H1 (cell line): Measurements from ENCODE around the gene PTPN3. TPM values are rescaled to one million over a fixed set of nuclear protein-coding genes. Genes with fewer than 3 reads are reported as not detected.

ENCODE experiments used
- CTCF ChIA-PET: fragments of 300-600 bp; sonication (Branson Sonifier 250); formaldehyde crosslinking; loops from one replicate; lab custom pipeline; 2021; ENCODE audit not compliant: partially characterized antibody; lab: Charles Lee
- POLR2A ChIA-PET: fragments of 300-600 bp; sonication (Branson Sonifier 250); formaldehyde crosslinking; loops from one replicate; lab custom pipeline; 2021; ENCODE audit warnings: inconsistent platforms; ENCODE audit not compliant: partially characterized antibody; lab: Charles Lee
- DNase-seq, 2 experiments: peaks; one replicate each; pipeline versions ENCODE4 v3.0.0 to v3.0.0-alpha.2; 2010 to 2022; ENCODE audit warnings: low spot score in 2 of 2, low read depth in 1 of 2, mixed read lengths in 1 of 2
- FAIRE-seq: peaks from 2 replicates; lab custom pipeline; 2011; peaks lifted over from hg19 to GRCh38; lab: Jason Lieb, UNC
- H2AFZ ChIP-seq: 2 replicates; pipeline ENCODE4 v1.8.1; 2012; ENCODE audit warnings: low read length, inconsistent platforms
- H2AK5ac ChIP-seq: 2 replicates; pipeline ENCODE4 v1.6.1; 2013; ENCODE audit warnings: low read depth, low read length
- H2BK120ac ChIP-seq: replicated peaks from 2 replicates; pipeline ENCODE3; 2013; ENCODE audit warnings: low read depth, low read length, inconsistent platforms
- H2BK12ac ChIP-seq: 2 replicates; pipeline ENCODE4 v1.6.1; 2013; ENCODE audit warnings: low read depth, low read length
- H2BK15ac ChIP-seq: 2 replicates; pipeline ENCODE4 v1.6.1; 2013; ENCODE audit warnings: low read length
- H2BK20ac ChIP-seq: 2 replicates; pipeline ENCODE4 v1.6.1; 2013; ENCODE audit warnings: low read length
- H2BK5ac ChIP-seq: 2 replicates; pipeline ENCODE4 v1.6.1; 2013; ENCODE audit warnings: low read depth, low read length
- H3K14ac ChIP-seq: 2 replicates; pipeline ENCODE4 v1.6.1; 2013; ENCODE audit warnings: inconsistent platforms; ENCODE audit not compliant: insufficient read length
- H3K18ac ChIP-seq: 2 replicates; pipeline ENCODE4 v1.6.1; 2013; ENCODE audit warnings: low read length; ENCODE audit errors: extremely low read depth
- H3K23ac ChIP-seq: 2 replicates; pipeline ENCODE4 v1.6.1; 2013; ENCODE audit warnings: inconsistent platforms; ENCODE audit not compliant: insufficient read length
- H3K23me2 ChIP-seq: 2 replicates; pipeline ENCODE4 v1.6.1; 2013; ENCODE audit warnings: low read depth, low read length
- H3K27ac ChIP-seq: 2 replicates; pipeline ENCODE4 v1.6.1; 2011; ENCODE audit warnings: low read depth, low read length, inconsistent platforms
- H3K27me3 ChIP-seq, 4 experiments: replicated peaks in 1 of 4; 1 replicate in 1 of 4; 2 replicates in 3 of 4; pipeline versions ENCODE4 v1.6.1 to v1.8.1; 2011 to 2013; ENCODE audit warnings: low read length in 3 of 4, mild to moderate bottlenecking in 3 of 4, inconsistent platforms in 2 of 4, mixed read lengths in 2 of 4, moderate library complexity in 1 of 4; ENCODE audit not compliant: control insufficient read depth in 3 of 4, insufficient read depth in 3 of 4; ENCODE audit errors: extremely low read depth in 1 of 4
- H3K36me3 ChIP-seq, 4 experiments: 2 replicates each; pipeline versions ENCODE4 v1.6.1 to v1.8.1; 2011 to 2013; ENCODE audit warnings: mild to moderate bottlenecking in 4 of 4, low read length in 3 of 4, moderate library complexity in 2 of 4, control low read depth in 1 of 4, inconsistent platforms in 1 of 4; ENCODE audit not compliant: insufficient read depth in 4 of 4, control insufficient read depth in 2 of 4
- H3K4ac ChIP-seq: replicated peaks from 2 replicates; pipeline ENCODE3; 2013; ENCODE audit warnings: low read length, low read depth, mixed read lengths, inconsistent platforms; ENCODE audit not compliant: insufficient read length
- H3K4me1 ChIP-seq, 4 experiments: replicated peaks in 1 of 4; 1 replicate in 1 of 4; 2 replicates in 3 of 4; pipeline versions ENCODE4 v1.6.1 to v1.8.1; 2011 to 2013; ENCODE audit warnings: low read length in 3 of 4, inconsistent platforms in 2 of 4, mixed read lengths in 1 of 4; ENCODE audit not compliant: insufficient read depth in 4 of 4, control insufficient read depth in 3 of 4
- H3K4me2 ChIP-seq, 2 experiments: 2 replicates each; pipeline versions ENCODE4 v1.6.1 to v1.8.1; 2011 to 2013; ENCODE audit warnings: low read depth in 2 of 2, low read length in 2 of 2, control low read depth in 1 of 2, inconsistent platforms in 1 of 2, mild to moderate bottlenecking in 1 of 2; ENCODE audit not compliant: insufficient read depth in 1 of 2
- H3K4me3 ChIP-seq, 4 experiments: fragments of 200-600, 300-600 bp in 1 of 4; sonication (generic), shearing (Covaris generic), sonication (Bioruptor Twin) in 1 of 4; 2 replicates each; pipeline versions ENCODE4 v1.5.1 to v1.8.1; 2011 to 2016; ENCODE audit warnings: low read length in 4 of 4, low read depth in 3 of 4, control low read depth in 2 of 4, inconsistent platforms in 2 of 4, mild to moderate bottlenecking in 2 of 4, mixed read lengths in 1 of 4, moderate library complexity in 1 of 4; ENCODE audit not compliant: insufficient read depth in 2 of 4; ENCODE audit errors: extremely low read depth in 1 of 4
- H3K56ac ChIP-seq: replicated peaks from 2 replicates; pipeline ENCODE3; 2013; ENCODE audit warnings: low read depth, mild to moderate bottlenecking, mixed read lengths, low read length, inconsistent platforms; ENCODE audit not compliant: insufficient read length
- H3K79me1 ChIP-seq: 2 replicates; pipeline ENCODE4 v1.6.1; 2013; ENCODE audit warnings: low read depth, low read length, control low read depth
- H3K79me2 ChIP-seq, 2 experiments: 2 replicates each; pipeline versions ENCODE4 v1.6.1 to v1.8.1; 2012 to 2013; ENCODE audit warnings: low read length in 2 of 2, mild to moderate bottlenecking in 2 of 2, inconsistent platforms in 1 of 2; ENCODE audit not compliant: insufficient read depth in 2 of 2, control insufficient read depth in 1 of 2
- H3K9ac ChIP-seq, 4 experiments: replicated peaks in 1 of 4; 1 replicate in 1 of 4; 2 replicates in 3 of 4; pipeline versions ENCODE4 v1.6.1 to v1.8.1; 2011 to 2013; ENCODE audit warnings: low read depth in 3 of 4, low read length in 3 of 4, control low read depth in 2 of 4, mild to moderate bottlenecking in 2 of 4, moderate library complexity in 2 of 4, inconsistent platforms in 1 of 4; ENCODE audit errors: extremely low read depth in 1 of 4
- H3K9me3 ChIP-seq, 2 experiments: 2 replicates each; pipeline versions ENCODE4 v1.6.1 to v1.8.1; 2012 to 2013; ENCODE audit warnings: mild to moderate bottlenecking in 2 of 2, moderate library complexity in 2 of 2, control low read depth in 1 of 2, inconsistent platforms in 1 of 2, low read depth in 1 of 2, low read length in 1 of 2, mixed read lengths in 1 of 2; ENCODE audit not compliant: insufficient read depth in 2 of 2
- H4K20me1 ChIP-seq, 2 experiments: replicated peaks in 1 of 2; 2 replicates each; pipeline versions ENCODE3 to v1.8.1; 2011 to 2013; ENCODE audit warnings: inconsistent platforms in 2 of 2, low read length in 2 of 2, mild to moderate bottlenecking in 1 of 2; ENCODE audit not compliant: insufficient read depth in 2 of 2, control insufficient read depth in 1 of 2
- H4K5ac ChIP-seq: 2 replicates; pipeline ENCODE4 v1.6.1; 2013; ENCODE audit warnings: low read length, low read depth, mixed read lengths, inconsistent platforms; ENCODE audit not compliant: insufficient read length
- H4K8ac ChIP-seq: 2 replicates; pipeline ENCODE4 v1.8.0; 2013; ENCODE audit warnings: mild to moderate bottlenecking, moderate library complexity, low read length, inconsistent platforms; ENCODE audit not compliant: insufficient read depth; ENCODE audit errors: extremely low read depth
- H4K91ac ChIP-seq: replicated peaks from 2 replicates; pipeline ENCODE3; 2013; ENCODE audit warnings: low read length, mixed read lengths, inconsistent platforms; ENCODE audit not compliant: insufficient read length
- ATF3 ChIP-seq: IDR thresholded peaks from 2 replicates; pipeline ENCODE4 v1.6.1; 2011; ENCODE audit warnings: low read depth, mild to moderate bottlenecking, low read length; ENCODE audit not compliant: insufficient read depth
- CBX5 ChIP-seq: fragments of 300-800, 300-1000 bp; sonication (generic); IDR thresholded peaks from 2 replicates; pipeline ENCODE4 v1.7.1; 2016; ENCODE audit warnings: antibody characterized with exemption, low read length, low read depth
- CHD2 ChIP-seq: IDR thresholded peaks from 2 replicates; pipeline ENCODE4 v1.6.1; 2012; ENCODE audit warnings: low read length, improper control_type of control experiment
- WGBS, 2 experiments: shearing (Covaris generic) in 1 of 2; methylation state at CpG; one replicate each; pipeline versions ENCODE4 v1.1.6 to v1.1.7; 2013 to 2015; ENCODE audit warnings: low lambda C conversion rate in 2 of 2, mixed read lengths in 2 of 2, inconsistent platforms in 1 of 2, low coverage in 1 of 2, missing lambda C conversion rate in 1 of 2; ENCODE audit not compliant: insufficient replicate concordance in 2 of 2, insufficient coverage in 1 of 2, insufficient read length in 1 of 2; ENCODE audit errors: extremely low coverage in 1 of 2, missing lambda C conversion rate in 1 of 2; 5-methylcytosine and 5-hydroxymethylcytosine counted together
- polyA plus RNA-seq, 7 experiments: library from polyadenylated mRNA; depleted of rRNA in 3 of 7; stranded (reverse) in 5 of 7; unstranded in 2 of 7; fragments of >200 nt in 5 of 7; fragments of 200-250 nt in 2 of 7; gene quantifications; 1 replicate in 5 of 7; 2 replicates in 1 of 7; 4 replicates in 1 of 7; pipeline versions ENCODE4 v1.2.1 to v1.2.3, GENCODE V29; 2011 to 2013; ENCODE audit warnings: missing spikeins in 2 of 7, mixed read lengths in 2 of 7
- total RNA-seq: library from RNA; stranded (reverse); fragmentation: NEBNext Ultra II Directional; extraction: Animal tissue kit (Norgen Biotek cat#: 25700); gene quantifications from 2 replicates; pipeline ENCODE4 v1.2.1, GENCODE V29; 2021

The PTPN3 gene
- total and polyA plus RNA-seq, 2 of the 8 experiments (the other 6 are each of a cell fraction or from before 2014, with no cell fraction given), result 2.9 to 3.7 TPM

GRCh38 chr9:109496218-109496617 is 1.9 kb downstream of the PTPN3 start:
- Histone ChIP-seq H3K79me1 (no peaks in the 10 kb centered on the region; the same call in 1 of the 2 replicates), H3K23me2 (peaks cover 10% of the 10 kb centered on the region; the same call in 1 of the 2 replicates), H3K14ac (no peak overlapping the region), H3K9ac (no peak overlapping the region), H3K4me1 (peaks cover 2 to 5% (median 4%) of the 10 kb centered on the region in 4 experiments; a peak in 6 of 7 replicates), H3K23ac (no peak overlapping the region), H3K36me3 (no peaks in the 10 kb centered on the region), H2BK15ac (no peak overlapping the region), H3K56ac (no peak overlapping the region), H4K20me1 (peaks cover 0 to 2% of the 10 kb centered on the region in 2 experiments), H3K27me3 (peaks cover 25 to 47% (median 37%) of the 10 kb centered on the region in 4 experiments), H2BK5ac (no peak overlapping the region), H3K79me2 (no peaks in the 10 kb centered on the region), H2BK20ac (no peak overlapping the region), H4K91ac (no peak overlapping the region), H3K4me3 (no peak overlapping the region), H2BK120ac (no peak overlapping the region), H3K4ac (no peak overlapping the region), H2AFZ (no peak overlapping the region), H3K18ac (no peak overlapping the region), H3K9me3 (no peaks in the 10 kb centered on the region), H2BK12ac (no peak overlapping the region), H3K27ac (no peak overlapping the region), H2AK5ac (no peak overlapping the region), H3K4me2 (no peak overlapping the region), H4K5ac (no peak overlapping the region), H4K8ac (no peak overlapping the region)
- 85% methylated on average over 3 of the region's 3 CpGs; no CpG with 5 or more reads in 1 of the 2 experiments for WGBS, 2 experiments
- DNase-seq, result no peak
- no peak for FAIRE-seq
- ChIA-PET CTCF (interaction anchor here (1.1 to 2.1 kb wide), 8 partner anchors 8 to 372 kb away, joined by 3 to 11 read pairs (median 3); no protein-coding TSS in a partner anchor), POLR2A (no interaction called here)
- TF ChIP-seq CHD2 (no peak), ATF3 (no peak), CBX5 (no peak)
